SK-N-SH (cell line): ENCODE results near the gene ARPC4. TPM values are rescaled to one million over a fixed set of nuclear protein-coding genes. Genes with fewer than 3 reads are reported as not detected.
"Not testable (repeated sequence)": the region's sequence is repeated elsewhere in the genome, so short reads cannot be mapped to it uniquely, and the experiment has no call there.

Source experiments
- CTCF ChIA-PET: fragments of 300-600, 350-600 bp; formaldehyde crosslinking; extraction: SDS; loops from one replicate; lab custom pipeline; 2021; lab: Yijun Ruan, JAX
- POLR2A ChIA-PET: fragments of 350-600 bp; sonication (Branson Sonifier 250); formaldehyde crosslinking; extraction: SDS; loops from one replicate; lab custom pipeline; 2020; ENCODE audit warnings: antibody characterized with exemption, inconsistent platforms; lab: Yijun Ruan, JAX
- DNase-seq: peaks from one replicate; pipeline ENCODE4 v3.0.0; 2012
- H2AFZ ChIP-seq: fragments of 200-600 bp; sonication (generic); 2 replicates; pipeline ENCODE4 v1.8.1; 2016; ENCODE audit warnings: antibody characterized with exemption, mild to moderate bottlenecking, low read depth
- H3F3A ChIP-seq: fragments of 200-600 bp; sonication (generic); replicated peaks from 2 replicates; pipeline ENCODE3; 2016; ENCODE audit warnings: antibody characterized with exemption, mild to moderate bottlenecking; ENCODE audit not compliant: insufficient read depth
- H3K27ac ChIP-seq, 2 experiments: fragments of 200-500 bp in 1 of 2; fragments of 200-600 bp in 1 of 2; sonication (Bioruptor generic) in 1 of 2; sonication (generic), shearing (Covaris generic) in 1 of 2; 2 replicates each; pipeline versions ENCODE4 v1.5.1 to v1.6.1; 2014 to 2016; ENCODE audit warnings: low read depth in 2 of 2, inconsistent platforms in 1 of 2, low read length in 1 of 2, mild to moderate bottlenecking in 1 of 2, mixed read lengths in 1 of 2
- H3K27me3 ChIP-seq: fragments of 200-600 bp; sonication (generic), shearing (Covaris generic); 2 replicates; pipeline ENCODE4 v1.6.1; 2016; ENCODE audit warnings: mixed run types; ENCODE audit not compliant: insufficient read depth
- H3K36me3 ChIP-seq, 2 experiments: fragments of 200-500 bp in 1 of 2; fragments of 200-600 bp in 1 of 2; sonication (Bioruptor generic) in 1 of 2; sonication (generic) in 1 of 2; replicated peaks in 1 of 2; 2 replicates each; pipeline versions ENCODE3 to v1.5.1; 2014 to 2016; ENCODE audit warnings: low read length in 1 of 2, mild to moderate bottlenecking in 1 of 2; ENCODE audit not compliant: insufficient read depth in 2 of 2, control insufficient read depth in 1 of 2
- H3K4me1 ChIP-seq, 2 experiments: fragments of 200-500 bp in 1 of 2; fragments of 200-600 bp in 1 of 2; sonication (Bioruptor generic) in 1 of 2; sonication (generic), shearing (Covaris generic) in 1 of 2; 2 replicates each; pipeline versions ENCODE4 v1.5.1 to v1.6.1; 2014 to 2016; ENCODE audit warnings: low read depth in 1 of 2, low read length in 1 of 2, mixed run types in 1 of 2; ENCODE audit not compliant: insufficient read depth in 2 of 2, control insufficient read depth in 1 of 2
- H3K4me2 ChIP-seq: fragments of 200-600 bp; sonication (generic), shearing (Covaris generic); 2 replicates; pipeline ENCODE4 v1.6.1; 2017; ENCODE audit warnings: mixed run types
- H3K4me3 ChIP-seq, 2 experiments: fragments of 200-500 bp in 1 of 2; fragments of 200-600 bp in 1 of 2; sonication (Bioruptor generic) in 1 of 2; sonication (generic), shearing (Covaris generic) in 1 of 2; 2 replicates each; pipeline versions ENCODE4 v1.5.1 to v1.8.1; 2014 to 2016; ENCODE audit warnings: low read depth in 2 of 2, inconsistent platforms in 1 of 2, low read length in 1 of 2, mild to moderate bottlenecking in 1 of 2, mixed read lengths in 1 of 2, moderate library complexity in 1 of 2
- H3K79me2 ChIP-seq: fragments of 200-600 bp; sonication (generic); 2 replicates; pipeline ENCODE4 v1.8.1; 2017; ENCODE audit warnings: mild to moderate bottlenecking; ENCODE audit not compliant: insufficient read depth
- H3K9ac ChIP-seq: fragments of 200-600 bp; sonication (generic); 2 replicates; pipeline ENCODE4 v1.6.1; 2017; ENCODE audit warnings: mixed run types
- H3K9me2 ChIP-seq: fragments of 200-600 bp; sonication (generic); 2 replicates; pipeline ENCODE4 v1.6.1; 2017; ENCODE audit warnings: mixed run types
- H3K9me3 ChIP-seq: fragments of 200-600 bp; sonication (generic); 2 replicates; pipeline ENCODE4 v1.6.1; 2017; ENCODE audit warnings: mixed run types, mild to moderate bottlenecking, moderate library complexity
- H4K20me1 ChIP-seq: fragments of 200-600 bp; sonication (generic); 2 replicates; pipeline ENCODE4 v1.6.1; 2017; ENCODE audit warnings: mild to moderate bottlenecking, mixed run types; ENCODE audit not compliant: insufficient read depth
- EP300 ChIP-seq, 2 experiments: IDR thresholded peaks; 2 replicates each; pipeline versions ENCODE4 v1.4.0 to v1.6.1; 2012; ENCODE audit warnings: borderline replicate concordance in 1 of 2, low read depth in 1 of 2, low read length in 1 of 2
- EZH2phosphoT487 ChIP-seq: fragments of 200-600 bp; sonication (generic); IDR thresholded peaks from 2 replicates; pipeline ENCODE4 v1.6.1; 2017; ENCODE audit warnings: low read depth, mixed run types, mild to moderate bottlenecking, antibody characterized with exemption, moderate library complexity, borderline replicate concordance
- FOXM1 ChIP-seq: IDR thresholded peaks from 2 replicates; pipeline ENCODE4 v1.4.0; 2012; ENCODE audit warnings: low read depth, mild to moderate bottlenecking
- MEF2A ChIP-seq: IDR thresholded peaks from 2 replicates; pipeline ENCODE4 v1.4.0; 2012; ENCODE audit warnings: low read depth, borderline replicate concordance
- NRF1 ChIP-seq: IDR thresholded peaks from 2 replicates; pipeline ENCODE4 v1.6.1; 2012; ENCODE audit warnings: low read depth, mild to moderate bottlenecking, low read length
- POLR2AphosphoS5 ChIP-seq: IDR thresholded peaks from 2 replicates; pipeline ENCODE4 v1.6.1; 2012; ENCODE audit warnings: low read depth, low read length
- RAD21 ChIP-seq: IDR thresholded peaks from 2 replicates; pipeline ENCODE4 v1.6.1; 2012; ENCODE audit warnings: mild to moderate bottlenecking, low read length
- RCOR1 ChIP-seq: fragments of 150-350 bp; IDR thresholded peaks from 2 replicates; pipeline ENCODE4 v1.6.1; 2017; ENCODE audit warnings: antibody characterized with exemption, low read length
- RFX5 ChIP-seq: IDR thresholded peaks from 2 replicates; pipeline ENCODE4 v1.6.1; 2012; ENCODE audit warnings: mild to moderate bottlenecking, improper control_type of control experiment, low read length
- SIN3A ChIP-seq: IDR thresholded peaks from 2 replicates; pipeline ENCODE4 v1.6.1; 2012; ENCODE audit warnings: low read depth, mild to moderate bottlenecking, low read length, moderate library complexity, borderline replicate concordance
- SMC3 ChIP-seq: IDR thresholded peaks from 2 replicates; pipeline ENCODE4 v1.6.1; 2012; ENCODE audit warnings: low read depth, low read length, improper control_type of control experiment
- TCF12 ChIP-seq: IDR thresholded peaks from 2 replicates; pipeline ENCODE4 v1.4.0; 2012
- WGBS: methylation state at CpG from one replicate; pipeline ENCODE4 v1.1.6; 2017; ENCODE audit warnings: low lambda C conversion rate; 5-methylcytosine and 5-hydroxymethylcytosine counted together
- polyA plus RNA-seq, 3 experiments: library from polyadenylated mRNA; depleted of rRNA; stranded (reverse); fragments of >200 nt; gene quantifications; 2 replicates each; pipeline ENCODE4 v1.2.3, GENCODE V29; 2012
- TF ChIP-seq, protein P1 (sequence below): fragments of 150-350 bp; IDR thresholded peaks from 2 replicates; pipeline ENCODE4 v1.6.1; 2017; ENCODE audit warnings: antibody characterized with exemption, low read length, low read depth, borderline replicate concordance
- TF ChIP-seq, protein P2 (sequence below): IDR thresholded peaks from 2 replicates; pipeline ENCODE4 v1.4.0; 2012; ENCODE audit warnings: low read depth, borderline replicate concordance
- TF ChIP-seq, protein P3 (sequence below): IDR thresholded peaks from 2 replicates; pipeline ENCODE4; 2012

ARPC4 gene
- polyA plus RNA-seq, 1 of the 3 experiments (the other 2 are of a cell fraction) = 233 TPM

DNA sequence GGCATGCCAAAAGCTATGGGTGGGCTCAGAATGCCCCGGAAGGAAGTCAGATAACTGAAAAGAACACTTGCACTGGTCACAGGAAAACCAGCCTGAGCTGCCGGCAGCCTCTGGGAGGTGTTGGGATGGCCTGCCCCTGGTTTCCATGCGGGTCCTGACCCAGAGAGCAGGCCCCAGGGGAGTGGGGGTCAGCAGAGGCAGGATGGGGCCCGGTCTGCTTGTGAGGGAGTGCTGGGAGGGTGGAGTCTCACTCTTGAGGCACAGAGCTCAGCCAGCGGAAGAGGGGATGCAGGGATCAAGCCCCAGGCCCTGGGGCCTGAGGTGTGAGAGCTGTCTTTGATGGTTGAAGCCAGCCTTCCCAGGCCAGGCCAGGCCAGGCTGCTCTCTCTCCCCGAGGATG is 53.3 kb downstream of the ARPC4 start:
- no peak overlapping the region for H3K4me2 ChIP-seq
- POLR2A ChIA-PET = no interaction called here
- peaks cover 4% of the 10 kb centered on the region in 2 experiments for H3K36me3 ChIP-seq
- H3F3A ChIP-seq = peaks cover 3% of the 10 kb centered on the region
- no peaks in the 10 kb centered on the region for H3K9me2 ChIP-seq
- H3K79me2 ChIP-seq = peaks cover 13% of the 10 kb centered on the region; the same call in 1 of the 2 replicates
- TF ChIP-seq EP300 (IDR thresholded peaks at IDR 0.05; ENCODE audit: borderline replicate concordance in 1 of 2, low read depth in 1 of 2, low read length in 1 of 2) (no peak), RFX5 (no peak), SIN3A (no peak), MEF2A (no peak), POLR2AphosphoS5 (no peak), SMC3 (no peak), NRF1 (no peak), TCF12 (no peak), RCOR1 (no peak)
- TF ChIP-seq, protein P1, sequence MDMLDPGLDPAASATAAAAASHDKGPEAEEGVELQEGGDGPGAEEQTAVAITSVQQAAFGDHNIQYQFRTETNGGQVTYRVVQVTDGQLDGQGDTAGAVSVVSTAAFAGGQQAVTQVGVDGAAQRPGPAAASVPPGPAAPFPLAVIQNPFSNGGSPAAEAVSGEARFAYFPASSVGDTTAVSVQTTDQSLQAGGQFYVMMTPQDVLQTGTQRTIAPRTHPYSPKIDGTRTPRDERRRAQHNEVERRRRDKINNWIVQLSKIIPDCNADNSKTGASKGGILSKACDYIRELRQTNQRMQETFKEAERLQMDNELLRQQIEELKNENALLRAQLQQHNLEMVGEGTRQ = no peak
- TF ChIP-seq, protein P2, sequence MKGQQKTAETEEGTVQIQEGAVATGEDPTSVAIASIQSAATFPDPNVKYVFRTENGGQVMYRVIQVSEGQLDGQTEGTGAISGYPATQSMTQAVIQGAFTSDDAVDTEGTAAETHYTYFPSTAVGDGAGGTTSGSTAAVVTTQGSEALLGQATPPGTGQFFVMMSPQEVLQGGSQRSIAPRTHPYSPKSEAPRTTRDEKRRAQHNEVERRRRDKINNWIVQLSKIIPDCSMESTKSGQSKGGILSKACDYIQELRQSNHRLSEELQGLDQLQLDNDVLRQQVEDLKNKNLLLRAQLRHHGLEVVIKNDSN = no peak
- H3K4me3 ChIP-seq = no peak overlapping the region
- DNase-seq = no peak
- H3K9me3 ChIP-seq = no peaks in the 10 kb centered on the region
- no peak overlapping the region for H3K27ac ChIP-seq
- H3K9ac ChIP-seq = no peak overlapping the region
- H3K4me1 ChIP-seq = peaks cover 5% of the 10 kb centered on the region in 2 experiments; a peak in 2 of 4 replicates
- CTCF ChIA-PET = interaction anchor here (1.0 to 2.3 kb wide), 3 partner anchors 51 to 100 kb away, joined by 3 to 11 read pairs (median 3); no protein-coding TSS in a partner anchor
- H2AFZ ChIP-seq = no peak overlapping the region
- WGBS = 100% methylated on average over 1 of the region's 6 CpGs
- H3K27me3 ChIP-seq = no peaks in the 10 kb centered on the region
- H4K20me1 ChIP-seq = no peaks in the 10 kb centered on the region

DNA sequence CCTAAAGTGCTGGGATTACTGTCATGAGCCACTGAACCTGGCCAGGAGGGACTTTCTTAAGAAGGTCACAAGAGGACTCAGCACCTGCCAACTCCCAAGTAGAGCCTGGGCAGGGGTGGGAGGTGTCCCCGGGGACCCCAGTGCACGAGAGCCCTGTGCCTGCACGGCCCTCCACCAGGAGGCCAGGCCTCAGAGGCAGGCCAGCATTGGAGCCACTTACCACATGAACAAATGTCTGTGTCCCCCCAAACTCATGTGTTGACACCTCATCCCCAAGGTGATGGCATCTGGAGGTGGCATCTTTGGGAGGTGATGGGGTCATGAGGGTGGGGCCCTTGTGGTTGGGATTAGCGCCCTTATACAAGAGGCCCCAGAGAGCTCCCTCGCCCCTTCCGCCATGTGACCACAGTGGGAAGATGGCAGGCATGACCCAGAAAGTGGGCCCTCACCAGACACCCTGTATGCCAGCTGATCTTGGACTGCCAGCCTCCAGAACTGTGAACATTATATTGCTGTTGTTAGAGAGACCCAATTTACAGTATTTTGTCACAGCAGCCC is 54.1 kb downstream of the ARPC4 start:
- CTCF ChIA-PET = interaction anchor here (0.5 to 2.3 kb wide), 5 partner anchors 51 to 100 kb away, joined by 3 to 11 read pairs (median 3); no protein-coding TSS in a partner anchor
- no peak for DNase-seq
- Histone ChIP-seq H3K9me2 (no peaks in the 10 kb centered on the region), H3K4me2 (no peak overlapping the region), H3K27ac (no peak overlapping the region), H3K27me3 (no peaks in the 10 kb centered on the region)
- TF ChIP-seq RAD21 (no peak), EP300 (IDR thresholded peaks at IDR 0.05; ENCODE audit: borderline replicate concordance in 1 of 2, low read depth in 1 of 2, low read length in 1 of 2) (no peak), FOXM1 (no peak), NRF1 (no peak), EZH2phosphoT487 (no peak)
- TF ChIP-seq, protein P3, sequence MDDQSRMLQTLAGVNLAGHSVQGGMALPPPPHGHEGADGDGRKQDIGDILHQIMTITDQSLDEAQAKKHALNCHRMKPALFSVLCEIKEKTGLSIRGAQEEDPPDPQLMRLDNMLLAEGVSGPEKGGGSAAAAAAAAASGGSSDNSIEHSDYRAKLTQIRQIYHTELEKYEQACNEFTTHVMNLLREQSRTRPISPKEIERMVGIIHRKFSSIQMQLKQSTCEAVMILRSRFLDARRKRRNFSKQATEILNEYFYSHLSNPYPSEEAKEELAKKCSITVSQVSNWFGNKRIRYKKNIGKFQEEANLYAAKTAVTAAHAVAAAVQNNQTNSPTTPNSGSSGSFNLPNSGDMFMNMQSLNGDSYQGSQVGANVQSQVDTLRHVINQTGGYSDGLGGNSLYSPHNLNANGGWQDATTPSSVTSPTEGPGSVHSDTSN = no peak
- TF ChIP-seq, all 33 proteins: peak for 0
- POLR2A ChIA-PET = no interaction called here
- WGBS = 93% methylated on average over 6 of the region's 6 CpGs
- H3K4me3 ChIP-seq = no peak overlapping the region
- peaks cover 5% of the 10 kb centered on the region in 2 experiments; a peak in 2 of 4 replicates for H3K4me1 ChIP-seq
- H3K9me3 ChIP-seq = no peaks in the 10 kb centered on the region
- no peak overlapping the region for H2AFZ ChIP-seq
- no peak overlapping the region for H3K9ac ChIP-seq
- H3K79me2 ChIP-seq = peaks cover 13% of the 10 kb centered on the region; the same call in 1 of the 2 replicates
- no peaks in the 10 kb centered on the region for H4K20me1 ChIP-seq
- H3K36me3 ChIP-seq = peaks cover 0 to under 1% of the 10 kb centered on the region in 2 experiments
- H3F3A ChIP-seq = peaks cover 3% of the 10 kb centered on the region

DNA sequence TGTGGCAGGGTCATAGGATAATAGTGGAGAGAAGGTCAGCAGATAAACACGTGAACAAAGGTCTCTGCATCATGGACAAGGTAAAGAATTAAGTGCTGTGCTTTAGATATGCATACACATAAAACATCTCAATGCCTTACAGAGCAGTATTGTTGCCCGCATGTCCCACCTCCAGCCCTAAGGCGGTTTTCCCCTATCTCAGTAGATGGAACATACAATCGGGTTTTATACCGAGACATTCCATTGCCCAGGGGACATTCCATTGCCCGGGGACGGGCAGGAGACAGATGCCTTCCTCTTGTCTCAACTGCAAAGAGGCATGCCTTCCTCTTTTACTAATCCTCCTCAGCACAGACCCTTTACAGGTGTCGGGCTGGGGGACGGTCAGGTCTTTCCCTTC is 55.0 kb downstream of the ARPC4 start:
- H2AFZ ChIP-seq, H4K20me1 ChIP-seq, H3K79me2 ChIP-seq, H3K4me3 ChIP-seq, DNase-seq, POLR2A ChIA-PET, H3K27me3 ChIP-seq, H3K36me3 ChIP-seq, H3K9ac ChIP-seq, H3K9me2 ChIP-seq, H3K4me1 ChIP-seq, H3K9me3 ChIP-seq, H3K4me2 ChIP-seq, H3K27ac ChIP-seq, H3F3A ChIP-seq: not testable (repeated sequence)
- 58% methylated on average over 7 of the region's 9 CpGs for WGBS
- CTCF ChIA-PET = interaction anchor here (0.5 to 2.1 kb wide), 5 partner anchors 17 to 440 kb away, joined by 3 to 8 read pairs (median 5); partner anchors contain the start of gene CRELD1
